ENCODE data around the gene UBAC2.

The UBAC2 gene

DNA sequence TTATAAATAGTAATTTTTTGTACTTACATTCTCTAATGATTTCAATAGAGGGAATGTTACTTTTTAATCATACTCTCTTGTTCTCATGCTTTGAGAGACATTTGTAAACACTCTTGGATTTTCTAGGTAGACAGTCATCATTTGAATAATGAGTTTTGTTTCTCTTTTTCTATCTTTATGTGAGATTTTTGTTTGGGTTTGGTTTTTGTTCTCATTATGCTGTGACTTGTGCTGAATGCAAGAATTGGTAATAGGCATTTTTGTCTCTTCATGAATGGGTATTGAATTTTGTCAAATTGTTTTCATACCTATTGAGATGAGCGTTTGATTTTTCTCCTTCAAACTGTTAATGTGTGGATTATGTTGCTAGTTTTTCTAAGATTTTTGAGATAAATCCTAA is 163.3 kb downstream of the UBAC2 start:
- no peak overlapping the region for H3K4me3 ChIP-seq (ENCODE audit: low read depth, low read length)
- no peak for DNase-seq (ENCODE audit: low read depth)
- no peak for TF ChIP-seq CTCF (conservative IDR thresholded peaks at IDR 0.05; ENCODE audit: low read depth, low read length)

- H3K4me3 ChIP-seq (ENCODE audit: low read depth, low read length) = no peak overlapping the region
- no peak for TF ChIP-seq CTCF (conservative IDR thresholded peaks at IDR 0.05; ENCODE audit: low read depth, low read length)
- no peak for DNase-seq (ENCODE audit: low read depth)
Observed at GRCh38 chr13:99366075-99366987, 165.7 kb downstream of the UBAC2 start.

DNA sequence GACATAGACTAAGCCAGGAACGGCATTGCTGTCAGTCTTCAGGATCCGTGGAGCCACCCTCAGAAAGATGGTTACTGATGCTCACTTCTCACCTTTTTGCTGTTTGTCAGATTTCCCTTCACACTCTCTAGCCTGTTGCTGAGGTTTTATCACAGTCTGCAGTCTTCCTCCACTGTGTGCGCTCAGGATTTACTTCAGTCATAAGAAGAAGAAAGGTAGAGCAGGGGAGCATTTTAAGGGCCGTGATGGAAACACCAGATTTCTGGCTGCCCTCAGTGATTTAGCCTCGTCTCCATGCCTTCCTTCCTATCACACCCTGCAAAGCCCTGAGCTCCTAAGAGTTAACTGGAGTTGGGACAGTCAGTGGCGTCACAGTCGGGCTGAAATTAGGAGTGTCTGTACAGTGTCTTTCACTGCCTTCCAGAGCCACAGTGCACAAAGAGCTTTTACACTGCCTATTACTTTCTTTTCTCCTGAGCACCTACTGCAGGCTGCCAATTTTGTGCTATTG is 166.5 kb downstream of the UBAC2 start:
- no peak for DNase-seq (ENCODE audit: low read depth)

GRCh38 chr13:99367663-99368448 is 167.2 kb downstream of the UBAC2 start:
- H3K4me3 ChIP-seq (ENCODE audit: low read depth, low read length) = no peak overlapping the region
- no peak for TF ChIP-seq CTCF (conservative IDR thresholded peaks at IDR 0.05; ENCODE audit: low read depth, low read length)
- no peak for DNase-seq (ENCODE audit: low read depth)

More for the DNA sequence above, 166.5 kb downstream of the UBAC2 start:
- no peak overlapping the region for H3K4me3 ChIP-seq (ENCODE audit: low read depth, low read length)
- TF ChIP-seq CTCF (conservative IDR thresholded peaks at IDR 0.05; ENCODE audit: low read depth, low read length) = no peak

DNA sequence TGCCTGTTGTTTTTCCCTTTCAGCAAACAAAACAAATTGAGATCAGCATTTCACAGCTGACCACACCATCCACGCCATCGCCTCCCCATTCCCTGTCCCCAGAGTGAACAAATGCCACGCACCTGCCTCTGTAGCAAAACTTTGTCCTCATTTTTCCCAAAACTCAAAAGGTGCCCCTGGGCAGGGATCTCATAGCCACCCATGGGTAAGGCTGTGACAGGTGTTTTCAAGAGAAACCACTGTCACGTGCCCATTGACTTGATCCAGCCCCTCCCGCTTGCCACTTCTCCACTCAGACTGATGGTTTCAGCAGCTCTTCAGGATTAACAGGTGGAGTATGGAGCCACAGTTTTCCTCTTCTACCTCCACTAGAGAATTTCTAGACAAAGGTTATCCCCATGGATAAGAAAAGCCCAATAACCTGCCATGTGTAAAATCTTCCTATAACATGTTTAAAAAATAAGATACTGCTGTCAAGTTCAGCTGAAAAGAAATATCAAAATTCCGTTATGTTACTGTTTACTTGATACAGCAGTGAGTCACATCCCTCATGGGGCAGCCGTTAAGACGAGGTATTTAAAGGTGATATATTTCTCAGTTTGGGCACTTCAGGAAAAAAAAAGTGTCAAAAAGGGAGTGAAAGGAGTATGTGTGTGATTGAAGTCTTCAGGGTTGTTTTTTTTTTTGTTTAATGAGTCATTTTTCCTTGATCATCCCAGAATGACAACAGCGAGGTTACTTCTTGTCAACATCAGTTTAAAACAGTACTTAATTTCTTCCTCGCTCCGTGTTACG is 170.0 kb downstream of the UBAC2 start:
- TF ChIP-seq CTCF (conservative IDR thresholded peaks at IDR 0.05; ENCODE audit: low read depth, low read length) = no peak
- DNase-seq (ENCODE audit: low read depth) = no peak
- no peak overlapping the region for H3K4me3 ChIP-seq (ENCODE audit: low read depth, low read length)

DNA sequence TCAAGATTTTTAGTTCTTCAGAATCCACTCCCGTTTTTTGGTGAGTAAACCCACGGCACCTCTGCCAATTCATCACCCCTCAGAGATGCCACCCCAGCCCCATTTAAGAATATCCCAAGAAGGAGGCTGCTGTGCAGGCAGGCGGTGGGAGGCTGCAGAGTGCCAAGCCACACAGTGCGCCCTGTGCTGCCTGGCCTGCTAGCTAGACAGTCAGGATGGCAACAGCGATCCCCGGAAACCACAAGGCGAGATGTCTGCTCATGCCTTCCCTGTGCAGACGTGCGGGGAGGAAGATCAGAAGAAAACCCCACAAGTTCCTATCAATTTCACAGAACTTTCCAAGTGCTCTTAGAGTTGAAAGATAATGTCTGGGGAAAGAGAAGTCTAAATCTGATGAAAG is 171.3 kb downstream of the UBAC2 start:
- DNase-seq (ENCODE audit: low read depth) = no peak
- TF ChIP-seq CTCF (conservative IDR thresholded peaks at IDR 0.05; ENCODE audit: low read depth, low read length) = no peak
- no peak overlapping the region for H3K4me3 ChIP-seq (ENCODE audit: low read depth, low read length)
